HG03439 (cell line): ENCODE measurements around the gene LRRC72.
"Not testable (repeated sequence)": the region's sequence is repeated elsewhere in the genome, so short reads cannot be mapped to it uniquely, and the experiment has no call there.

Experiments
- ATAC-seq: cut with Tn5 transposase; IDR thresholded peaks from one replicate; pipeline ENCODE4 v1.9.1; 2021; ENCODE audit warnings: mild to moderate bottlenecking, moderate library complexity; ENCODE audit not compliant: unreplicated experiment

LRRC72 gene

DNA sequence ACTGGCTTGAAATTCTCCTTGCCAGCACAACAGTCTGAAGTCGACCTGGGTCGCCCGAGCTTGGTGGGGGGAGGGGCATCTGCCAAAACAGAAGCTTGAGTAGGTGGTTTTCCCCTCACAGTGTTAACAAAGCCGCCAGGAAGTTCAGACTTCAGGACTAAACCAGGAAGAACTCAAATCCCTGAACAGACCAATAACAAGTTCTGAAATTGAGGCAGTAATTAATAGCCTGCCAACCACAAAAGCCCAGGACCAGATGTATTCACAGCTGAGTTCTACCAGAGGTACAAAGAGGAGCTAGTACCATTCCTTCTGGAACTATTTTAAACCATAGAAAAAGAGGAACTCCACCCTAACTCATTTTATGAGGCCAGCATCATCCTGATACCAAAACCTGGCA, 45.3 kb downstream of the LRRC72 start:
- no peak for ATAC-seq

DNA sequence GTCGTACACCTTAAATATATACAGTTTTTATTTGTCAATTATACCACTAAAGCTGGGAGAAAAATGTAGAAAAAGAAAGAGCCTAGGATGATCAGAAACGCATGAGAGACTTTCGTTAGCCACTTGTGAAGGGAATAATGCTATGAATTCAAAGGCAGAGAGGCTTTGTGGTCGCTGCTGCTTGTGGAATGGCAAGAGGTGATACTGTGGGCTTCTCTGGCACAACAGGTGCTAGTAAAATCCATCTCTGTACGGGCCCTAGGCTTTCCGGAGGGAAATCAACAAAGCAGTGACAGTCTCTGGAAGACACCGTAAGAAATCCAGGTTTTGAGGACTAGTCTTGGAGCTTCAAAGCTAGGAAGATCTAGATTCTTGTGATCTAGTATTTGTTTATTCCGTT, 52.6 kb downstream of the LRRC72 start:
- ATAC-seq: no peak

DNA sequence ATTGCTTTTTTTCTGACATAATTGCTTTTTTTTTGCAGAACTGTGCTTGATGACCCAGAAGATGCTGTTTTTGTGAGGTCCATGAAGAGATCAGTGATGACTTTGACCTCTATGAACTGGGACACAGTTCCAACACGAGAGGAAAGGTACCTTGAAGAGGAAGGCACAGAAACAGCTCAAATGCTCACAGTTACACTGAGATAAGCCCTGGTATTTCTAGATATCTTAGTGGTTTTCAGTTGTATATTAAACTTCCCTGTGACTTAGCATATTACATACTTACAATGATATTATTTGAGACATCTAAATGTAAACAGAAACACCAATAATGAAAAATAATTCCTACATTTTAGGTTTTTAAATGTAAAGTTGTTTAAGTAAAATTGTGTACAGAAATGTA, 54.7 kb downstream of the LRRC72 start:
- ATAC-seq: no peak

DNA sequence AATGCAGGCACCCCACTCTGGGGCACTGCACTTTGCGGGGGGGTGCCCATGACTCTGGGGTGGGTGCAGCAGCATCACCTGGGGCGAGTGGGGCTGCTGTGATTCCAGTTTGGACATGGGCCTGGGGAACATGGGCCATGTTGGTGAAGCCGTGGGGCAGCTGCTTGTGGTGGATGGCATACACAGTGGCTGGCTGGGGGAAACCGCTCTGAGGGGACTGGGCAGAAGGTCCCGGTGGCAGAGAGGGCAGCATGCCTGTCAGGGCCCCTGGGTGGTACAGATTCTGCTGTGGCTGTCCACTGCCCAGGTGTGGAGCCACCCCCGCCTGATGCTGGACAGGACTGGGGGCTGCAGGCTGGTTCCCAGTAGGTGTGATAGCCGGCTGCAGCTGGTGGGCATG, 57.2 kb downstream of the LRRC72 start:
- ATAC-seq: no peak

DNA sequence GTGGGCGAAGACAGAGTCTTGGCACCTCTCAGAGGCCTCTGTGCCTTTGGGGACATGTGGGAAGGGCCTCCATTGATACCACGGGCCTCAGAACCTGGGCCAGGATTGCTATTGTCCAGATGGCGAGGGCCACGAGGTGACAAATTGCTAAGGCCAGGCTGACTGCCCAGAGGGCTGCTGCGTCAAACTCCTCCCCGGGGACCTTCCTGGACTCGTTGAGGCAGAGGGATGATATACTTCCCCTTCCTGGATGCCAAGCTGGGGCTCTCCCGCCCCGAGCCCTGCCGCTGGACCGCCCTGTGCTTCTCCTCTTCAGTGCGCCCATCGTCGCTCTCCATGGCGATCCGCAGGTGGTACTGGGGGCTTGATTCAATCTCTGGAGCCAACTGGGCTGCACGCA, 58.9 kb downstream of the LRRC72 start:
- ATAC-seq: no peak

DNA sequence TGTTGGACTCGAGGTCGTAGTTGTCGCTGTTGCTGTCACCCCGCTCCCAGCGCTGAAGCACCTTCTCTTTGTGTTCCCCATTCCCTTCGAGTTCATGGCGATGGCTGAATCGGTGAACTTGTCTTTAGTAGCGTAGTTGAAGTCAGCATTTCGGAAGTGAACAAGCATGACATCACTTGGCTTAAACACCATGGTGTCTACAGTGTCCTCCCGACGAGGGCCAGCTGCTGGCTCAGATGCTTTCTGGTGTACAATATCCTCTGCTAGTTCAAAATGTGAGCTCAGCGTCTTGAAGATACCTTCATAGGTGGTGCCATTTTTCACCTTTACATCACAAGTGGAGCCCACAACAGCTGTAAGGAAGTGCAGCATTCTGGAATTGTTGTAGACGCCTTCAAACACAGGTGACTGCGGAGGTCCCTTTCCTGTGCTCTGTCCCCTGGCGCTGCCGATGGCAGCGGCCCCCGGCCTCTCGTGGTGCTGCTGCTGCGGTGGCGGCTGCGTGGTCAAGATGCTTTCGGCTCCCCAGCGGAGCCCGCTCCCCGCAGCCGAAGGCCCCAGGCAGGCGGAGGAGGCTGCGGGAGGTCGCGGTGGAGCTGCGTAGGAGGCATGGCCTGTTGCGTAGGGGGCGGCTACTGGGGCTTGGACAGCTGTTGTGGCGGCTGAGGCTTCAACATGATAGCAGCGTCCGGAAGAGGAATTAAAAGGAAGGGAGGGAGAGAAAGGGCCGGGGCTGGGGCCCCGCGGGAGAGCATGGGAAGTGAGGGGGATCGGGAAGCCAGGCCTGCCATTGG, 59.7 kb downstream of the LRRC72 start:
- ATAC-seq: no peak

DNA sequence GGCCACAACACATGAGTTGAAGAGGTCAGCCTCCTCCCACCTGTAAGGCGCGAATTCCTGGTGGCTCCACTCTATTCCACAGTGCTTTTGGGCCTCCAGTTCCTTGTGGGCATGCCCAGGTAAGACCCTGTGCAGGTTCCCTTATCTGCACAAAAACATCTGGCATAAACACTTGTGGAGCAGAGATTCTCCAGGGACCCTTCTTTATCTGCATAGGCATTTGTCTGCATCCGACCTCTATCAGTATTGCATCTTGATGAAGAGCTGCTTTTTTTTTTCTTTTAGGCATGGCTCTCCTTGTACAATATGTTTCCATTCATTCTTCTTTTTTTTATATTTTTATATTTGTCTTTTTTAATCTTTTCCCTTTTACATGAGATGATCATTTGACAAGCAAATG, 60.5 kb downstream of the LRRC72 start:
- no peak for ATAC-seq

DNA sequence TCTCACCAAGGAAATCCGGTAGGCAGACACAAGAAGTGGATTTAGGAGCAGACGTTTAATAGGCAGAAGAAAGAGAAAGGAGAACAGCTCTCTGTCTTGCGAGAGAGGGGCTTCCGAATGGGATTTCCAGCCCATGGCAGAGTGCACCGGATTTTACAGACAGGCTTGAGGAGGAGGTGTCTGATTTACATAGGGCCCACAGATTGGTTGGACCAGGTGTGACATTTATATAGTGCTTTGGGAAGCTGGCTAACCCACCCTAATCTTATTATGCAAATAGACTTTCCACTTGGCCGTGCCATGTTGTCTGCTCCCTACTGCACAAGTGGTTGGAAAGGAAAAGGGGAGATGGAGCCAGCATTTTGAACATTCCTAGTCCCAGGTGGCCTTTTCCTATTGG, 61.2 kb downstream of the LRRC72 start:
- ATAC-seq: no peak

DNA sequence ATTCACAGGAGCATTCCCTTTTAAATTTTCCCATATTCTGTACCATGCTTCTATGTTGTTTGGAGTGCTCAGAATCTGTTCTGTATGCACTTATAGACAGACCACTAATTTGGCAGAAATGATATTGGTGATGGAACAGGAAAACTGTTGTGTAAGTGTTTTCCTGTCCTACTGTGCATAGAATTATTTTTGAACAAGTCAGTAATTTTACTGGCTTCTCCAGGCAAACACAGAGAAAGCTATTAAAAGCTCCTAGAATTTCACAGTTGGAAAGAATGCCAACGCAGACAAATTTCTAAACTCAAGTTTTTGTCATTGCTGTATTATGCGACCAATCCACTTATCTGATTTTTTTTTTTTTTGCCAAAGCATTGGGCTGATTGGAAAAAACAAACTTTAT, 63.3 kb downstream of the LRRC72 start:
- no peak for ATAC-seq

DNA sequence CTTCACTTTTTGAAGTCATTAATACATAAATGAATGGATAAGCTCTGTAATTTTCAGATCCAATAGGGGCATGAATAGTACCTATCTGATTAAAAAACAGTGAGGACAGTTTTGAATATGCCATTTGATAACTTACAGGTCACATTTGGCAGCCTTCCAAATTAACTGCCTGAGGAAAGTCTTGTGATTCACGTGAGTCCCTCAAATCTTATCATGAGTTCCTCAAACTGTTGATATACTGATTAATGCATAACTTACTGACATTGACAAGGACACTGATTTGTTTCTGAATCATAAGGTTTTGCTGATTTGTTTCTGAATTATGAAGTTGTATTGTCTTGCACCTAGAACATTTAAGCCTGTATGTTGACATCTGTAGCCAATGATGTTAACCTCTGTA, 63.8 kb downstream of the LRRC72 start:
- no peak for ATAC-seq

DNA sequence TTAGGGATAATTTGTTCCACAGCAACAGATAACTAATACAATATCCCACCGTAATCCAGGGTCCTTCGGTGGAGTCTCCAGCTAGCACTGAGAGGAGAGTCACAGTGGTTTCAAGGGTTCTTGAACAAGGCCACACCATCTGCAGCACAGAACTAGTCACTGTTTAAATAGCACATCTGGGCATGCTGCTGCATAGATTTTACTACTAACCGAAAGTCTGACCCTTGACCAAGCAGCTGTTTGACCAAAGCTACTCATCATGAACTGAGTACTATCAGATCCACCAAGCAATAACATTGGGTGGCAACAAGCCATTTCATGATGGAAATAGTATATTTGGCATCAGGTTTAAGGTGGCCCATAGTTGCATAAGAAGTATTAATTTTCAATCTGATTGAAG, 65.8 kb downstream of the LRRC72 start:
- ATAC-seq: no peak

DNA sequence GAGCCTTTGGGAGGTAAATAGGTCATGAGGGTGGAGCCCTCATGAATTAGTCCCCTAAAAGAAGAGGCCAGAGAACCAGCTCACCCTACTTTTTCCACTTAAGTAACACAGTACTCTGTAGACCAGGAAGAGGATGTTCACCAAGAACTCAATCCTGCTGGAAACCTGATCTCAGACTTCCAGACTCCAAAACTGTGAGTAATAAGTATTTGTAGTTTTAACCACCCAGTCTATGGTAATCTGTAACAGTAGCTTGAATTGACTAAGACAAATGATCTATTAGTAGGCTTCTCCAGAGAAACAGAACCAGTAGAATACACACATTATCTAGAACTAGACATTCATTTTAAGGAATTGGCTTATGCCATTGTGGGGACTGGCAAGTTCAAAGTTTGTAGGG, 67.4 kb downstream of the LRRC72 start:
- ATAC-seq: no peak

DNA sequence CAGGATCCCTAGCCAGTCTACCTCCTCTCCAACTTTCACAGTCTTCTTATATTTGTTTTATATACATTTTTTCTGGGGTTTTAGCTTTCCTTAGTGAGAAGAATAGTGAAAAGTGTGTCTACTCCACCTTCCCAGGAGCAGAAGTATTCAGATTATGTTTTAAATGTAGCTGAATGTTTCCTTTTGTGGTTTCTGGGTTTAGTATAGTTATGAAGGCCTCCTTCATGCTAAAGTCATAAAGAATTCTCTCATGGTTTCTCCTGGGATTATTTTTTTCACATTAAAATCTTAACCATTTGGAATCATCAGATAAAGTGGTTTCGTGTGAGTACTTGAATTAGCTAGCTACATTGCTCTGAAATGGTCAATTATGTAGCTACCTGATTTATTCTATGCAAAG, 68.1 kb downstream of the LRRC72 start:
- ATAC-seq: no peak

DNA sequence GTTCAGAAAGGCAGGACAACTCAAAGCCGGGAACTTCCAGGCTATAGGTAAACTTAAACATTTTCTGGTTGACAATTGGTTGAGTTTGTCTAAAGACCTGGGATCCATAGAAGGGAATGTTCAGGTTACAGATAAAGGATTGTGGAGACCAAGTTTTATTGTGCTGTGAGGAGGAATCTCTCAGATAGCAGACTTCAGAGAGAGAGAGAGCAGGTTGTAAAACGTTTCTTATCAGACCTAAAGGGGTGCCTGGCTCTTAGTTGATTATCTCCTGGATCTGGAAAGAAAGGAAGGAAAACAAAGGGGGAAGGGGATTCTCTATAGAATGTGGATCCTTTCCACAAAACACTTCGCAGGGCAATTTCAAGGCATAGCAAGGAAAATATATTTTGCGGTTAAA, 69.0 kb downstream of the LRRC72 start:
- ATAC-seq: not testable (repeated sequence)

DNA sequence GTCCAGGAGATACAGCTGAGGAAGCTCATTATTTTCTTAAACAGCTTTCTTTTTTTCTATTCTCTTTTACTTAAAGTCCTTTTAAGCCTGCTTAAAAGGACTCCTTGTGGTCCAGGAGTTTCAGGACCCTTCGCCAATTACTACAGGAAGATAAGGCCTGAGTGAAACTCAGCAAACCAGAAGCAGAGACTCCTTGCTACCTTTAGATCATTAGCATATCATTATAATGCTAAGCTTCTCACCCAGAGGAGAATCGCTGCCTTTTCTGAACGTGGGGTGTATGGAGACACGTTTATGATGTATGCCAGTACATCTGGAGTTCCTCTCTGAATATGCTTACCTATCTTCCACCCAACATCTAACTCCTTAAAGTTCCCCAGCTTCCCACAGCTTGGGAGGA, 71.4 kb downstream of the LRRC72 start:
- no peak for ATAC-seq

DNA sequence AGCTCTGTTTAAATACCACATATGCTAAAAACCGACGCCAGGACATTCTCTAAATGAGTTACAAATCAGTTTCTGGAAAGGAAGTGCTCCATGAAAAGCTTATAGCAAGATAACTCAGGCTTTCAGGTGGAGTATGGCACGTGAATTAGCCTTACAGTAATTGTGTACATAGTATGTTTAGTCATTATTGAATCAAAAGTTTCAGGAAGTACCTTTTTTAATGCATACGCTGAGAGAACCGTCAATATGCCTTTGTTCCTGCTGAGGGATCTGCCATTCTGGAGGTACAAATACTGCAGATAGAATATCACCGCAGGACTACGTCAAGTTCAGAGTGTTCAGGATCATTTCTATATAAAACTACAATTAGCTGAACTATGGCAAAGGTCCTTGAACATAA, 73.2 kb downstream of the LRRC72 start:
- ATAC-seq: no peak

DNA sequence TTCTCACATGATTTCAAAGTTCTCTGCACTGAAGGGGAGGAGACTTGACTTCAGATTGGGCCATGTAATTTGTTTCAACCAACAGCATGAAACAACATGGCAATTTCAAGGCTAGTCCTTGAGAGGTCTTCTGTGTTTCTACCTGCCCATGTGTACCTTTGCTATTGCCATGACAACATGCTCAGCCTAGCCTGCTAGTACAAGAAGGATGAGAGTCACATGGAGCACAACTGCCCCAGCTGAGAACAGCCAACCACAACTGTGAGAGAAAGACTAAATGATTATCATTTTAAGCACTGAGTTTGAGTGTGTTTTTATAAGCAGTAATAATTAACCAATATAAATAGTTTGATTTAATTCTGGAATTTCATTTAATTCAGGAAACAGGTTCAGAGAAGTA, 77.0 kb downstream of the LRRC72 start:
- no peak for ATAC-seq

DNA sequence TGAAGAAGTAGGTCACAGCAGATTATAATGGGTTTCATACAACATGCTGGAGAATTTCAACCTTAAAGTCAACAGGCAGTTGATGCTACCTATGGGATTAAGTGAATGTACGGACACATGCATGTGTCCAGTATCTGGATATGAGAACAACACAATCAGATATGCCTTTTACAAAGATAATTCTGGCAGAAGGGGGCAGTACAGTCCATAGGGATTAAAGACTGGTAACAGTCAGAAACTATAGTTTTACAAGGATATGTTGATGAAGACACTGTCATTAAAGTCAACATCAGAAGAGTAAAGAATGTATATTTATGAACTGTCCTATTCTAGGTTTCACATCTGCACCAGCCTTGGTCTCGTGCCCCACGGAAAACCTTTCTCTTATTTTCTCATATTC, 77.4 kb downstream of the LRRC72 start:
- no peak for ATAC-seq

DNA sequence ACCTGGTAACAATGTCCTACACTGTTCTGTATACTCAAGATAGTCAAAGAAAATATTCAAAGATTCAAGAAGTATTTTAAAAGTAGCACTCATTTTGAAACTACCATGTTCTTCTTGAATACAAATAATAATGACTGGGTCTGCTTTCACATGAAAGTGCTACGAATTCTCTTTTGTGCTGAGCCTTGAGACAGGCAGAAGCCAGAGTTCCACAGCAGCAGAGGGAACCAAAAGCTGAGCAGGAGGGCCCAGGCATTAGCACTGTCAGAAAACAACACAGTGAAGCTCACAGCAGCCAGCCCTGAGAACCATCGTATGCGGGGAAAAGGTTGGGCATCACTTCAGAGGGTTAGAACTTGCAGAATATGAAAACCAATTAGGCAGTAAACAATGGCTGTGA, 80.1 kb downstream of the LRRC72 start:
- no peak for ATAC-seq

DNA sequence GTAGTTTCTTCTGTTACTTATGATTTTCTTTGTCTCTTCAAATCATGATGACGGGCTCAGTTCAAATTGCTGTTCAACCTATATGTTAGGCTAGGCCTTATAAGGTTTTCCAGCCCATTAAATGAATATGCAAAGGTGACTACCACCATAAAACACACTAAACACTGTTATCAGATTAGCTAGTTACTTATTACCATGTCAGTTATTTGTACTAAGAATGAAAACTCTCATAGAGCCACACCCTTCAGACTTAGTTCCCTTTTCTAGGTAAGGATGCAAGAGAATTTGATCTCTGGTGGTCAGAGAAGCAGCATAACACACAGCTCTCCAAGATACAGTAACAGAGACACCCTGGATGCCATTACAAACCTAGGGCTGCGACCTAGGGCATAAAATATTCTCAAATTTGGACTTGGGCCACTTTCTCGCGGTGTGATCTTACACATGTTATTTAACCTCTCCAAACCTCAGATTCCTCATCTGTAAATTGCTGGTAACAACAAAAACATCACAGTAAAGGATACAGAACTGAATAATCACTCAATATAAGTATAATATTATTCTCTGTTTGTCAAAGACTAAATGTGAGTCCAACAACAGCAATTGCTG, 83.3 kb downstream of the LRRC72 start:
- ATAC-seq: no peak

DNA sequence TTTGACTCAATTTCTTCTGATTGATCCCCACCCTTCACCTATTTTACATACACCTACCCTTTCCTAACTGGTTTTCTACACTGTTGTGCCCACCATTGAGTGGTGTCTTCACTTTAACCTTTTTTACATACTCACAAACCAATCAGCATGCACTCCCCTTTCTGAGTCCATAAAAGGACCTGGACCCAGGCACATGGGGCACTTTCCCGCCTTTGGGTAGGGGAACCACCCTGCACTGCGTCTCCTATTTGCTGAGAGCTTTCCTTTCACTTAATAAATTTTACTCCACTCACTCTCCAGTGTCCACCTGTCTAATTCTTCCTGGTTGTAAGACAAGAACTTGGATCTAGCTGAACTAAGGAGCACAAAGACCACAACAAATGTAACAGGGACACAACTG, 85.1 kb downstream of the LRRC72 start:
- ATAC-seq: no peak

DNA sequence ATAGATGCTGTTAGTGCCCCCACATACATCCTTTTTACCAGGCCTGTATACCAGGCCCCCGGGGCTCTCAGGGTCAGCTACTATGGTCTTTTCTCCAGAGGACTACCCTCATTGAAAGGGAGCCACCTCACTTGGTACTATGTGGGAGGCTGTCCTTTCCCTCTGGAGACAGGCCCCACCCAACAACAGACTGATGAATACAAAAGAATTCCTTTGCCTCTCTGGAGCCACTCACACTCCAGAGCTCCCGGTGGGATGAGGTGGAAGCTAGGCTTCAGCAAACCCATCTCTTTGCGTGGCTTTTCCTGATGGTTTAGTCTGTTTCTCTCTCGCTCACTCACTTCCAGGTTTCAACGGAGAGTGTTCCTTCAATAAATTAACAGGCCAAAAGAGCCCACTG, 88.6 kb downstream of the LRRC72 start:
- ATAC-seq: no peak

DNA sequence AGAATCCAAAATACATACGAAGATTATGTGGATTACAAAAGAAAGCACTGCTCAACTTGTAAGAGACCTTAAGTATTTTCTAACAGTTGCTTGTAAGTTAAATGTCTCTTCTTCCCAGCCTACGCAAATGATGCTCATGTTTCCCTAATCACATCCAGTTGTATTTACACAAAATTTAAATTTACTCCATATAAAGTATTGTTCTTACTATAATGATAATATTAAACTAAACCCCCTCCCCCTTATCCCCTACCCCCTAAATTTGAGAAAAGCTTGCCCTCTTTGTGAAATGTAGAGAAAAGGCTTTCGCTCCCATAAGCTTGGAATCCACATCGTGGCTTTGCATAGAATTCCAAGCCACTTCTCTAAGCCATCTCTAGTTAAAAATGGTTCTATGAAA, 89.5 kb downstream of the LRRC72 start:
- no peak for ATAC-seq
